Fibroblast of pulmonary artery (primary cell): ENCODE data around the gene MB21D2.

Source experiments
- DNase-seq: peaks from one replicate; pipeline ENCODE4 v3.0.0-alpha.2; 2010; ENCODE audit warnings: low read depth
- H3K4me3 ChIP-seq: replicated peaks from 2 replicates; pipeline ENCODE4 v1.5.1; 2011; ENCODE audit warnings: low read depth, mild to moderate bottlenecking, control low read depth, low read length, moderate library complexity
- CTCF ChIP-seq: IDR thresholded peaks from 2 replicates; pipeline ENCODE4 v1.5.1; 2011; ENCODE audit warnings: mild to moderate bottlenecking, control low read depth, low read length, inconsistent platforms; ENCODE audit errors: missing control alignments

MB21D2 gene

DNA sequence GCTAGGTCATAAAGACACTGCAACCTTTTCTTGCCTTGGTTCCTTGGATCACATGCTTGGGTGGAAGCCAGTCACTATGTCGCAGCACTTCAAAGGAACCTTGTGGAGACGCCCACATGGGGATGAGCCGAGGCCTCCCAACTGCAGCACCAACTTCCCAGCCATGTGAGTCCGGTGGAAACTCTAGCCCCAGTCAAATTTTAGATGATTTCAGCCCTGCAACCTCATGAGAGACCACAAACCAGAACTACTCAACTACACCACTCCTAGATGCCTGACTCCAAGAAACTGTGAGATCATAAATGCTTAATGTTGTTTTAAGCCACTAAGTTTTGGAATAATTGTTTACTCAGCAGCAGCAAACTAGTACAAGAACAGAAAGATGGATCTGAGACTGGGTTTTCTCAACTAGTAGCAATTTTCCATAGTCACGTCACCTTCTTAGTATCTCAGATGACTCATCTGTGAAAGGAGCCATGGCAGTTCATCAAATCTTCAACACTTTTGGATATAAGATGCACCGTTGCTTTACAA is 86.5 kb downstream of the MB21D2 start:
- peak; percentile 82 for DNase-seq
- no peak for TF ChIP-seq CTCF
- no peak overlapping the region for H3K4me3 ChIP-seq

- H3K4me3 ChIP-seq: no peak overlapping the region
- no peak for TF ChIP-seq CTCF
These were observed 87.2 kb downstream of the MB21D2 start for GRCh38 chr3:192830291-192831110.

DNA sequence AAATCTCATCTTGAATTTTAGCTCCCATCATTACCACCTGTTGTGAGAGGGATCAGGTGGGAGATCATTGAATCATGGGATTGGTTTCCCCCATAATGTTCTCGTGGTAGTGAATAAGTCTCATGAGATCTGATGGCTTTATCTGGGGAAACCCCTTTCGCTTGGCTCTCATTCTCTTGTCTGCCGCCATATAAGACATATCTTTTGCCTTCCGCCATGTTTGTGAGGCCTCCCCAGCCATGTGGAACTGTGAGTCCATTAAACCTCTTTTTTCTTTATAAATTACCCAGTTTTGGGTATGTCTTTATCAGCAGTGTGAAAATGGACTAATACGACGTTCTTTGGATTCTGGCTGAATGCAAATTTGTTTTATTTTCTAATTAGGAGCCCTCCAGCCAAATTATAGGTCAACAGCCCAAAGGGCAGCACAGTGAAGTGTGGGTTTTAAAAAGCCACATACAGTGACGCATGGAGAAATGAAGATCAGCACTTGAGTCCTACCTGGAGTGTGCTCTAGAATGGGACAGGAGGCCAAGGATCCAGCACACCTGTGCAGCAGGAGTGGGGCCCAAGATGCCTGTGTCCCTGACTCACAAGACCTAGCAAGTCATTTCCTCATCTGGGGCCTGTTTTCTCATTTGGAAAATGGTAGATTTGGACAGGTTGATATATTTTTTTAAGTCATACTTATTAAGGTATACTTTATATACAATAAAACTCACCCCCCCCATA is 89.6 kb downstream of the MB21D2 start:
- no peak overlapping the region for H3K4me3 ChIP-seq
- no peak for DNase-seq
- TF ChIP-seq CTCF: no peak

More at GRCh38 chr3:192830291-192831110, 87.2 kb downstream of the MB21D2 start:
- DNase-seq: no peak

GRCh38 chr3:192827208-192827607 is 90.4 kb downstream of the MB21D2 start:
- DNase-seq: no peak
- TF ChIP-seq CTCF: no peak
- no peak overlapping the region for H3K4me3 ChIP-seq

GRCh38 chr3:192826214-192827006 is 91.2 kb downstream of the MB21D2 start:
- no peak overlapping the region for H3K4me3 ChIP-seq
- DNase-seq: peak; percentile 31
- TF ChIP-seq CTCF: no peak

DNA sequence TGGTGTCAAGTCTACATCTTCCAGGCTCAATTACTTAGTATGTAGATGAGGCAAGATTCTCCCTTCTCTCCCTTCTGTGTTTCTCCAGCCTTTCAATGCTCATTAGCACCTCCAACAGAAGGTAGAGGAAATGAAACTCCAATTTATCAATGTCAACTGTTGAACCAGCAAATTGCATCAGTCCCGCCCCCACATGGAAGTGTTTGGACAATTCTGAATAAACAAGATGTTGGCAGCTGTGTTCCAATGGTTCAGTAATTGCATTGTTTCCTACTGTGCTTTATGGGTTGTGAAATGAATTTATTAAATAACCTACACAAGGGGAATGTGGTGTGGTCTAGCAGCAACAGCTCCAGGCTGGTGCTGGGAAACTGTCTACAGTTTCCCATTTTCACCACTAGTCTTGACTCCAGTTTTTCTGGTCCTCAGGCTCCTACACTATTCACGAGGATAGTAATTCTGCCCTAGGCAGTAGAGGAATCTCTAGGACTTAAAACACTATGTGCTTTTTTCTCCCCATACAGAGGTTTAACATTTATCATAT is 91.9 kb downstream of the MB21D2 start:
- DNase-seq: peak; percentile 88
- peak; percentile 33 for TF ChIP-seq CTCF
- no peak overlapping the region for H3K4me3 ChIP-seq
